GM19452 (cell line): ENCODE data around the gene CARD16.

Experiments used
- ATAC-seq: cut with Tn5 transposase; IDR thresholded peaks from one replicate; pipeline ENCODE4 v1.9.1; 2021; ENCODE audit not compliant: unreplicated experiment

Gene CARD16

DNA sequence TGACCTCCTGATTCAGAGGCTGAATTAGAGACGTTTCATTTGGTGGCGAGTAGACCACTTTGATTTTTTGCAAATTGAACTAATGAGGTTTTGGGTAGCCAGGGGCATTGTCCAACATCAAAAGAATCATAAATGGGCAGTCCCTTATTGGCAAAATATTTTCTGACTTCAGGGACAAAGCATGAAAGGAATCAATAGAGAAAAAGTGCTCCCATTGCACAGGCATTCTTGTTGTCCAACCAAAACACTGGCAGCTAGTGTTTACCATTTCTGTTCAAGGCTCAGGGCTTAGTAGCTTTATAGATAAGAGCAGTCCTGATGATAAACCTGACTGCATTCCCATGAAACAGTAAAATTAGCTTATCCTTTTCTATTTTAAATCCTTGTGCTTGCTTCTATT is 6.4 kb upstream of the CARD16 start:
- no peak for ATAC-seq

DNA sequence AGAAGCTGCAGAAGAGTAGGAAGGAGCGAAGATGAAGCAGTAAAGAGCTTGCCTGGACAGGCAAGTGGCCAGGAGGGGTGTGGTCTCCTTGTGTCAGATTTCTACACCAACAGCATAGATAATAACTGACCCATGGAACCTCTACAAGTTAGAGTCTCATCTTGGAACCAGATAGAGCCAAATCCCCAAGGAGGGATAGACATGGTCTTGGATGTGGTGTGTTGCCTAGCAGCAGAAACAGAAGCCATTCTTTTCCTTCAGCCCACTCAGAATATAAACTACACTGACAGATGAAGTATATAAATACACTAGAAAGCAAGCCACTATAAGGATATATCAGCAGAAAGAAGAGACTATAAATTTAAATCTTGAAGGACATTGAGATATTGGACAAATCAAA is 4.3 kb upstream of the CARD16 start:
- ATAC-seq: no peak

DNA sequence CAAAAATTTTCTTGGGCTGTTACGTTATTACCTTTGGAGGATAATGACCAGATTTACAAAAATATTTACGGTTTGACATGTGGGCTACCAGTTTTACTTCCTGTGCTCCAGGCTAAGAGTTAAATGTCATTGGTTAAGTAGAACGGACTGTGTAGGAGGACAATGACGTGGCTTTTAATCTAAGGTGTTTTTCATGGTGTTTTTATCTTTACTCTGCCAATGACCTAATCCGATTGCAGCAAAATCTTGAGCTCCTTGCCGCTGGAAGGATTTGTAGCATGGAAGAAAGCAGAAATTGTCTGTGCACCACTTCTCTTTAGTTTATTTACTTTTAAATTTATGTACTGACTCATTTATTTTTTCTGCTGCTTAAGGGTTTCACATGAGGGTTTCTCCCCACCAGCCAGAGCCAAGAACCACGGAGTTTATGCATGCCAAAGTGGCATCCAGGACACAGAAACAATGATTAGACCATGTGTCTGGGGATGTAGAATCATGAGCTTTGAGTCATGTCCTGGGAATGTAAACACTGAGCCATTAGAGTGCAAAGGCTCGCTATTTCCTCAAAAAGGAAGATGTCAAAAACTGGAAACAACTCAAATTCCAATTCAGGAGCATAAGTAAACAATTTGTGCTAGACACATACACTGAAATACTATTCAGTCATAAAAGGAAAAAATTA is 1.9 kb upstream of the CARD16 start:
- no peak for ATAC-seq

DNA sequence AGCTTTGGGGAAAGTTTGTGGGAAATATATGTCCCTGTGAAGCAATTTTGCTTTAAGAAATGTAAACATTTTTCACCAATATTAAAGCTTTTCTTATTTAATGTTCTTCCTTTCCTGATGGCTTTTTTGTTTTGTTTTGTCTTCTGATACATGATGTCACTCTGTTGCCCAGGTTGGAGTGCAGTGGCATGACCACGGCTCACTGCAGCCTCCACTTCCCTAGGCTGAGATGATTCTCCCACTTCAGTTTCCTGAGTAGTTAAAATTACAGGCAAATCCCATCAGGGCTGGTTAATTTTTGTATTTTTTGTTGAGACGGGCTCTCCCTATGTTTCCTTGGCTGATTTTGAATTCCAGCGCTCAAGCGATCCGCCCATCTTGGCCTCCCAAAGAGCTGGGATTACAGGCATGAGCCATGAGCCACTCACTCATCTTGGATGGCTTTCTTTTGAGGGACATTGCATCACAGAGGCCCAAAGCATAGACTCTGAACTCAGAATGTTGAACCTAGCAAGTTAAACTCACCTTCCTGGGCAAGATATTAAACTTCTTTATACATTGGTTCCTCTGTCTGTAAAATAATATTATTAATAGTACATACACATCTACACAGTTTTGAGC is 651 bp upstream of the CARD16 start:
- ATAC-seq: no peak

DNA sequence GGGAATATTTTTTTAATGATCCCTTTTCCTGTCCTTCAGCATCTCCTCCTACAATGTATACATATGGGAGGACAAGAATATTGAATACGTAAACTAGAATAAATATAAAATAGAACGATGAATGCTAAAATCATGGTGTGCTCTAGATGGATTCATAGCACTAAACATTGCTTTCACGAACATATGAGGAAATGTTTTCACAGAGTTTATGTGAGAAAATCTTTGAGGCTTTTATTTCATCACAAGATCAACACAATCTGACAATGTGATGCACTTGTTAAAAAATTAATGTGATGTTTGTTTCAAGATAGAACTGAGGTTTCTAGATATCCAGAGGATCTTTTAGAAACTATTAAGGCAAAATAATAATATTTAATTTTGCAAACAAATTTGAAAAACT is 3.0 kb downstream of the CARD16 start:
- ATAC-seq: no peak

DNA sequence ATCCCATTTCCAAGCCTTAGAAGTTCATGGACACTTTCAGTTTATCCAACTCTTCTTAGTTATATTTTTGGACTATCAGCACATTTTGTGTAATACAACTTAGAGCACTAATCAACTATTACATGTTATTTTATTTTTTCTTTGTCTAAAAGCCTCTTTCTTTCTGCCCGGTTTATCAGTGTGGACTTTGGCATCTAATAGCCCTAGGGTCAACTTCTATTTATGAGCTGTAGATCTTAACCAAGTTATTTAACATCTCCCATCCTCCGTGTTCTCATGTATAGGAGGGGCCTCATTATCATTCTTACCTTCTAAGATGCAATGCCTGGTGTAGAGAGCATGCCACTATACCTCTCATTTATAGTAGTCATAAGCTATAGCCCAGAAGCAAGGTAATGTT is 4.4 kb downstream of the CARD16 start:
- ATAC-seq: no peak

DNA sequence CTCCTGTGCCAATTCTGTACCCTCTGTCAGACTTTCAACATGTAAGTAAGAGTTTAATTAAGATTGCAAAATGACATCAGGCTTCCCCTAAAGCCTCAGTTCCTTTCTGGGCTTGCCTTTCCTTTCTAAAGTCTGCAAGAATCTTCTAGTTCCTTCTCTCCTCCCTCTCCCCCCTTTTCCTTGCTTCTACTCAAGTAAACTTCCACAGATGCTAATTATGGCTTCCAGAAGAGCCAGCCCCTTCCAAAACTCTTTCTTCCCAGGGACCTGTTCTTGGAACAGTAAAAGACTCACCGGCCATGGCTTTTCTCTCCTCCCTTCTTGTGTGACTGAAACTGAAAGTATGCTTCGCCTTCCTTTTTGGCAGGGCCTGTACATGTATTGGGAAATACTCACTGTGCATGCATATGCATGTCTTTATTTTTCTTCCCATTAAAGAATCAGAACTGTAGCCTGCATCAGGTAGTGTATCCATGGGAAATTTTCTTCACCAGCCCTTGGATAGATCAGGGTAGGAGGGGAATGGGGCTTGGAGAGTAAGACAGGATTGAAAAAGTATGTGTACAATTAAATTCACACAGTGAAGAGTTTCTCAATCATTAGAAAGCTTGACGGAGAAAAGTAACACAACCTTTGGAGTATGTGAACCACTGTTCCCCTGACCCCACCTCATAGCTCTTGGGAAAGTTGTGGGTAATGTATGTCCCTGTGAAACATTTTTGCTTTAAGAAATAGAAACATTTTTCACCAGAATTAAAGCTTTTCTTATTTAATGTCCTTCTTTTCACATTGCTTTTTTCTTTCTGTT is 10.1 kb downstream of the CARD16 start, which contains the start of gene CASP1:
TSS of gene CASP1 (minus strand) at position 332 of the 808 bp plus-strand sequence. CDS start at position 301, 31 bp downstream.
- peak; percentile 92 for ATAC-seq

DNA sequence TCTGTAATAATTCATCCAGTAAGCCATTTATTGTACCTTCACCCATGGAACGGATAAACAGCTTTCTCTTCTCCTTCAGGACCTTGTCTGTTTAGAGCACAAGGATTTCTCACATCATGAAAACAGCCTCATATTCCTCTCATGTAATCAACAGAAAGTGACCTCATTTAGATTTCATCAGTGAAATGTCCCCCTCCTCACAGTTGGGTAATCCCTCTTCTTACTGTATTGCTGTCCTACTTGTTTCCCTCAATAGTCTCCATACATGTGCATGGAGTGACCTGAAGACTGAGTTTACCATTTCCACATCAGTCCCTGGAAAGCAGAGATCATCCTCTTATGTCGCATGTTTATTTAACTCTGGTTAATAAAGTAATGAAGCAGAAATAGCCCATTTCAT is 10.7 kb downstream of the CARD16 start:
- peak; percentile 4 for ATAC-seq

DNA sequence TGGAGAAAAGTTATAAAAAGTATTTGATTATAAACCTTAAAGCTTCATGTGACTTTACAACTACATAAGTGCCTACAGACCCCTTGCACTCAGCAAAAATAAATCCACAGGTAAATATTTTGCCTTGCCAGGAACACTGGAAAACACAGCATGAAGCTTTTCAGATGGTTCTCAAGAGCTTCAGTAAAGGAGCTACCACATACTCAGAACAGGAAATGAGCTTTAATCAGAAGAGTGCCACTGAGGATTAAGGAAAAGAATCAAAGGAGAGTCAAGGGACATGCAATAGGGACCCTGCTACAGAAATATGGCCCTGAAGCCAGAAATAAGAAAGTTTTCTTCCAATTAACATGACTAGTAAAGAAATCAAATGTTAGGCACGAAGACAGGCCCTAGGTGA is 11.4 kb downstream of the CARD16 start:
- ATAC-seq: no peak

DNA sequence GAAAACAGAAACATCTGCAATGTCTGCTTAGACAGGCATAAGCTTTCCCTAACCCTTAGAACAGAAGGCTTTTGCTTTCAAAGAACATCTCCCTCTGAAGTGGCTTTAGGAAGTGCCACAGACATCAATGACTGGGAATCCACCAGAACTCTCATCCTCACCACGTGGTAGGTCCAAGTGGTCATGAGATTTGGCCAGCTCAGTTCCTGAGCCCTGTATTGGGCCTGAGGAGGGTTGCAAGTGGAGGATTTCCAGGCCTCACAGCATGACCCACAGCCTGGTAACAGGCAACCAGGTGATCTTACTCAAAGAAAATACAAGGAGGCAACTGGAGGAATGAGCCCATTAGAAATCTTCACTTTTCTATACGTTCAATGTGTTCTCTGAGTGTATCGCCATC is 11.8 kb downstream of the CARD16 start:
- ATAC-seq: no peak

DNA sequence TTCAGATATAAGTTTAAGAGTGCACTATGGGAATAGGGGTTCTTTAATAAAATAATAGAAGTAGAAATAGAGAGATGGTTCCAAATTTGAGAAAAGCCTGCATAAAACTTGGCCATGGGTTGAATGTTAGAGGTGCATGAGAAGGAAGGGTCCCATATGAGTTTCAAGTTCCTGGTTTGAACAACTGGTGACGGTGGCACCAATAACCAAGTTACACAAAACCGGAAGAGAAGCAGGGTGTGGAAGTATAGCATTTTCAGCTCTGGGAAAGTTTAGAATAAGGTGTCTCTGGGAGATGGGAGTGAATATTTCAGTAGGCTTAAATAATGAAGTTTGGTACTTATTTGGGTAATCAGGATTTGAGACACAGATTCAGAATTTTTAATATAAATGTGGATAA is 12.6 kb downstream of the CARD16 start:
- ATAC-seq: no peak

DNA sequence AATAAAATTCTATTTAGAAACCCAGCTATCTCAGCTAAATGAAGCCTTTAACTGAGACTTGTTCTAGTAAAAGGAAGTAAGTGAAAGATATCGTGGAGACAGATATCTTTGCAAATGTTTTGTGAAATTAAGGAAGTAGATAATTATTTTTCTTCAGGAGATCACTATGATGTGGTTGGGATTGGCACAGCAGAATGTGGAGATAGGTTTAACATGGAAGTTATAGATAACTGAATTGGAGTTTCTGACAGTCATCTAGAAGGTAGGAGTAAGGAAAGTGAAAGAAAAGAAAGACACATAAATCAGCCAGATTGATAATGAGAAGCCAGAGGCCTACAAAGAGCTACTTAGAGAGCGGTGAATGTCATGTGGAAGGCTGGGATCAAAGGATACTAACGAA is 17.5 kb downstream of the CARD16 start:
- ATAC-seq: no peak

DNA sequence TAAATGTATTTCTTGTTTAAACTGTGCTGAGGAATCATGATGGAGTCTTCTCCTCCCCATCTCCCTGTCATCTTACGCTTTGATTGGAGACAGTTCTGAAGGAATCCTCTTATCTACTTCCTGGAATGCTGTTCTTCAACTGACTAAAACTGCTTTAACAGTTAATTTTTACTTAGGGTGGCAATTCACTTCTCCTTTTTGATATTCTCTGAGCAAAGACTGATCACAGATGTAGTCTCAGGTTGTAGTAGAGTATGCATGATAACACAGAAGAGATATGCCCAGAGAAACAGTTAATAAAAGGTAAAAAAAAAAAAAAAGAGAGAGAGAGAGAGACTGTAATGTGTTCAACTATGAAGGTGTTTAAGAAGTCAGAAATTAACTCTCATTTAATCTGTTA is 20.7 kb downstream of the CARD16 start:
- no peak for ATAC-seq

DNA sequence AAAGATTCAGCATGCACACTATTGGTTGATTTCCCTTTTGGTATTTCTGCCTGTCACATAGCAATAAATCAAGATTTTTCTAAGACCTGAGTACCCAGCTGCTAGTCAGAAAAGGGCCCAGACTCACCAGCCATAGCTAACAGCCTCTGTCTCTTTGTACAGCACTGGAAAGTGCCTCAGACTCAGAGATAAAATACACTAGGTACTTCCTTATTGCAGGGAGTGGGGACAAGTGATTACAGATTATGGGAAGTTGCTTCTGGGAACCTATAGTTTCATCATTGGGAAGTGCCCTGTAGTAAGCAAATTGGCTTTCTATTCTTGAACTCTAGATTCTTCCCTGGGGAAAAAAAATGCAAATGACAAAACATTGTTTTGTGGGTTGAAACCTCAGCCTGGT is 22.1 kb downstream of the CARD16 start, which contains the start of gene CASP5:
TSS of gene CASP5 (minus strand) at position 166 of the 400 bp plus-strand sequence. CDS start at position 134, 32 bp downstream.
- ATAC-seq: no peak

DNA sequence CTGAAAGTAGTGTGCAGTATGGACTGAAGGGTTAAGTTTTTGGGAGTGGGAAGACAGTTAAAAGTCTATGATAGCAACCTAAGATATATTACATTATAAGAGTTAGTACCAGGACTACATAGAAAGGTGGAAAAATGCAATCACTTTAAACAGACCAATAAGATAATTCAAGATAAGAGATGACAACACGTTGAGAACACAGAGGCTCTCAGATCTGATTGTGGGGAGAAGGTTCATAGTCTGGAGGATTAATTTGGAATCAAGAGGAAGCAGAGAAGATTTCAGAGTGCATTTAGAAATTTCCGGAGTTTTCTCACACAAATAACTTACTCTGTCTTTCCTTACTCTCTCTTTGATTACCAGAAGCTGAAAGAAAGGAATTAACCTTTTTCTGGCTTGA is 22.6 kb downstream of the CARD16 start:
- ATAC-seq: no peak

DNA sequence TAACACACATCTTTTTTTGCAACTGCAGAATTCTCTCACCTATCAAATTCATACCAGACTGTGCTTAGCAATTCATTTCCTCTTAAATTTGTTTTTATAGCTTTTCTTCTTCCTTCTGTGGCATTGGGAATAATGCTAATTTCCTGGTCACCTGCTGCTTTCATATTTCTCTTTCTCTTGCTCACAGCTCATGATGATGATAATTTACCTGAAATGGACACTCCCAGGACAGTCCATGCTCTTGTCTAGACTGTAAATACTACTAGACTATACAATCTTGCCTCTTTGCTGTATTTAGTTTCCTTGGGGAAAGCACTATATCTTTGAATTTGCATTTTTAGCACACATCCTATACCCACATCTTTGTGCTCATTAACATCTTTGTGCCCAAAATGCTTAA is 37.7 kb downstream of the CARD16 start:
- no peak for ATAC-seq

DNA sequence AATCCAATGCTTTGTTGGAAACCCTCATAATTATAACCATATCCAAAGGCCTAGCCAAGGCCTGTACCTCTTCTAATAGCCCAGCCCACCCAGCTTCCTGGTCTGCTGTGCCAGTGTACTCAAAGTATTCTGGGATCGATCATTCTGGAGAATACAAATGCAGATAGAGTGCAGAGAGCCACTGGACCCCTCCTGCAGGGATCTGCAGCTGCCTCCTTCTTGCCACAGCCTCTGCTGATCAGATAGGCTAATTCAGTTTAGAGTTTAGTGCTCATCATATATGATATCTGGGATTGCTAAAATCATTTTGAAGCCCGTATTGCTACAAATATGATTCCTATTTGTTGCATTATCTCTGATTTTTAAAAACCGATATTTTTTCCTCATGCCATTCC is 39.7 kb downstream of the CARD16 start:
- ATAC-seq: no peak

DNA sequence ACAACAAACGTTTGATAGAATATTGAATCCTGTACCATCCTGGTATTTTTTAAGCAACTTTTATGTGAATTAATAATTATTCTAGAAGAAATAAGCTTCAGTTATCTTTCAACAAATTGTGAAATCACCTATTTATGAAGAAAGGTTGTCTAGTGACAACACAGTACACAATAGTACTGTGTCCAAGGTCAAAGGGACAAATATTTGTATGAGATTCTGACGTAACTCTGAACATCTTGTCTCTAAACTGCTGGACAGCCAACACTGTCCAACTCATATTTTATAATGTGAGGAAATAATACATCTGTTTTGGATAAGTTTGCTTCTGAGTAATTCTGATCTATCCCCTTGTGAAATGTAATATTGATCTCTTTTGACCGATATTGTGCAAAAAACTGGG is 41.1 kb downstream of the CARD16 start:
- ATAC-seq: no peak

DNA sequence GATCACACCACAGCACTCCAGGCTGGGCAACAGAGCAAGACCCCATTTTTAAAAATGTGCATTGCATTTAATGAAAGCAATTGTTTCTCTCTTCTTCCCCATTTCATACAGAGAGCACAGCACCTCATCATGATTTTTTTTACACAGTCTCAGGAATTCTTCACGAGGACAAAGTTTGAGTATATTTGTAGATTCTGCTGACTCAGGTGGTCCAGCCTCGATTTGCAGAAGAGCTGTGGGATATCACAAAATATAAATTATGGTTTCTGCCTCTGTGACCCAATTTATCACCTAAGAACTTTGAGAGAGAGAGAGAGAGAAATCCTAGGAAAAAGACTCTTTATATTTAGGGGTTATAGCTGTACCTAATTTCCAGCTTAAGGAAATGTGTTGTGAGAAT is 42.0 kb downstream of the CARD16 start:
- ATAC-seq: no peak

DNA sequence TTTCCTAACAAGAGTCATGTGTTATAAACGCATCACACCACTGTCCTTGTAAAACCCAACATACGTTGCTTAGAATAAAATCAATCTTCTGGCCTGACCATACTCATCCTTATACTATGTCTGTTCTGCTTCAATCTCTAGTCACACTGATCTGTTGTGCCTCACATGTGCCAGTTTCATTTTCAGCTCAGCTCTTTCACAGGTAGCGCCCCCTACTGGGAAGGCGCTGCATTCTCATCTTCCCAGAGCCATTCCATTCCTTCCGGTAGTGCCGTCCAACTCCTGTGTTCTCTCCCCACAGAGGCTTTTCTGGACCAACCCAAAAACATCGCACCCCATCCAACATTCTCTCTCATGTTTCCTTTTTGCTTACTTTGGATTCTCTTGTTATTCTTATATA is 44.3 kb downstream of the CARD16 start:
- no peak for ATAC-seq

DNA sequence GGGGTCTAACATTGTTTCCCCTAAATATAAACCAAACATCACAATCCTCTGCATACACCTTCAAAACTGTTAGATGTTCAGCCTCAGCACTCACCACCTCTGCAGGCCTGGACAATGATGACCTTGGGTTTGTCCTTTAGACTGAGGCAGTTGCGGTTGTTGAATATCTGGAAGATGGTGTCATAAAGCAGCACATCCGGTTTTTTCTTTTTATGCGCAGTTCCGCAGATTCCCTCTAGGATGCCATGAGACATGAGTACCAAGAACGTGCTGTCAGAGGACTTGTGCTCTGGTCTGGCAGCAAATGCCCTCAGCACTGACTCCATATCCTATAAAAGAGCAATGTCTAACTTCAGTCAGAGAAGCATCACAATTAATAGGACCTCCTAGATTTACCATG is 45.0 kb downstream of the CARD16 start:
- no peak for ATAC-seq

DNA sequence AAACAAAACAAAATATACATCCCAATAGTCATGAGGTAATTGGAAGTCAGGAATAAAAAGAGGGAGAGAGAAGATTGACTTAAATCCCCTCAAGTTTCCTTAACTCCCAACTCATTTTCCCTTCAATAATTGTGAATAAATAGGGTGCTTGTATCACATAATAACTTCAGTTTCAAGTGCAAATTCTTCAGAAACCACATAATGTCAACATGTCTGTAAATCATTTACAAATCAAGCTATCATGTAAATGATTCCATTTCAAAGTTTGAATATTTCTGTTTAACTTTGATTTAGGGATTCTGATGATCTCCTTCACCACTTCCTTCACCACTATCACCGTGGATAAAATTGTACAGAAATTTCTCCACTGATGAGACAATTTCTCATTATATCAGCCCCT is 45.4 kb downstream of the CARD16 start:
- ATAC-seq: no peak
